GM23338 (cell line): ENCODE measurements around the gene RNF11. TPM values are rescaled to one million over a fixed set of nuclear protein-coding genes. Genes with fewer than 3 reads are reported as not detected.

ENCODE experiments used
- ATAC-seq: fragments of 200-7000 bp; cut with Tn5 transposase; 3 replicates; pipeline ENCODE4 v1.9.1; 2020
- DNase-seq: peaks from one replicate; pipeline ENCODE4 v3.0.0-alpha.2; 2015; ENCODE audit warnings: low spot score
- H2AFZ ChIP-seq: fragments of 200-600 bp; sonication (generic); 2 replicates; pipeline ENCODE4 v1.8.0; 2016; ENCODE audit warnings: antibody characterized with exemption, mild to moderate bottlenecking, moderate library complexity
- H3F3A ChIP-seq: fragments of 200-600 bp; sonication (generic); replicated peaks from 2 replicates; pipeline ENCODE4 v1.8.0; 2017; ENCODE audit warnings: antibody characterized with exemption, mixed run types, low read depth
- H3K27ac ChIP-seq: fragments of 200-600 bp; sonication (generic); 2 replicates; pipeline ENCODE4 v1.6.1; 2016; ENCODE audit warnings: low read depth
- H3K27me3 ChIP-seq: fragments of 200-600 bp; sonication (generic); 2 replicates; pipeline ENCODE4 v1.8.0; 2016; ENCODE audit warnings: mild to moderate bottlenecking, mixed run types, moderate library complexity; ENCODE audit not compliant: insufficient read depth
- H3K36me3 ChIP-seq: fragments of 200-600 bp; sonication (generic); 2 replicates; pipeline ENCODE4 v1.8.0; 2016; ENCODE audit warnings: mild to moderate bottlenecking; ENCODE audit not compliant: insufficient read depth
- H3K4me1 ChIP-seq: fragments of 200-600 bp; sonication (generic); 2 replicates; pipeline ENCODE4 v1.8.0; 2016; ENCODE audit warnings: mild to moderate bottlenecking, moderate library complexity; ENCODE audit not compliant: insufficient read depth
- H3K4me2 ChIP-seq: fragments of 200-600 bp; sonication (generic); 2 replicates; pipeline ENCODE4 v1.7.1; 2017; ENCODE audit warnings: mixed run types
- H3K4me3 ChIP-seq: fragments of 200-600 bp; sonication (generic); 2 replicates; pipeline ENCODE4 v1.6.1; 2016; ENCODE audit warnings: mixed run types
- H3K79me2 ChIP-seq: fragments of 200-600 bp; sonication (generic); replicated peaks from 2 replicates; pipeline ENCODE4 v1.8.0; 2017; ENCODE audit warnings: mild to moderate bottlenecking; ENCODE audit not compliant: insufficient read depth
- H3K9me2 ChIP-seq: fragments of 200-600 bp; sonication (generic); 2 replicates; pipeline ENCODE4 v1.8.0; 2017; ENCODE audit not compliant: insufficient read depth
- H4K20me1 ChIP-seq: fragments of 200-600 bp; sonication (generic); replicated peaks from 2 replicates; pipeline ENCODE4 v1.8.0; 2017; ENCODE audit warnings: mild to moderate bottlenecking; ENCODE audit not compliant: insufficient read depth
- H3K27ac Mint-ChIP-seq: 2 replicates; pipeline ENCODE4 v1.8.0; 2020; ENCODE audit warnings: inconsistent platforms, mild to moderate bottlenecking, moderate library complexity, mixed read lengths
- H3K27me3 Mint-ChIP-seq: 3 replicates; pipeline ENCODE4 v1.8.0; 2022; ENCODE audit warnings: low read depth, mild to moderate bottlenecking, moderate library complexity, mixed read lengths, inconsistent platforms; ENCODE audit not compliant: insufficient read depth, poor library complexity
- H3K36me3 Mint-ChIP-seq: 3 replicates; pipeline ENCODE4 v1.8.0; 2021; ENCODE audit warnings: low read depth, mild to moderate bottlenecking, inconsistent platforms, moderate library complexity, mixed read lengths
- H3K4me1 Mint-ChIP-seq: 3 replicates; pipeline ENCODE4 v1.8.0; 2020; ENCODE audit warnings: mild to moderate bottlenecking, inconsistent platforms, mixed read lengths
- H3K4me3 Mint-ChIP-seq: 3 replicates; pipeline ENCODE4 v1.8.0; 2021; ENCODE audit warnings: moderate library complexity, mild to moderate bottlenecking, inconsistent platforms, mixed read lengths
- H3K9me3 Mint-ChIP-seq: 3 replicates; pipeline ENCODE4 v1.8.0; 2020; ENCODE audit warnings: moderate library complexity, mild to moderate bottlenecking, inconsistent platforms, mixed read lengths
- CREB1 ChIP-seq: fragments of 250-450 bp; sonication (Bioruptor Pico); IDR thresholded peaks from 2 replicates; pipeline ENCODE4 v1.5.0; 2020; ENCODE audit warnings: low read depth, mild to moderate bottlenecking, moderate library complexity
- ETS1 ChIP-seq: IDR thresholded peaks from 2 replicates; pipeline ENCODE4 v1.6.1; 2016; ENCODE audit warnings: antibody characterized with exemption
- EZH2 ChIP-seq: fragments of 200-600 bp; sonication (generic); IDR thresholded peaks from one replicate; pipeline ENCODE4 v1.8.0; 2017; ENCODE audit warnings: antibody characterized with exemption, mild to moderate bottlenecking, low read depth; ENCODE audit not compliant: unreplicated experiment
- EZH2phosphoT487 ChIP-seq: fragments of 200-600 bp; sonication (generic); IDR thresholded peaks from one replicate; pipeline ENCODE4 v1.8.1; 2018; ENCODE audit warnings: antibody characterized with exemption; ENCODE audit not compliant: unreplicated experiment
- JUNB ChIP-seq: IDR thresholded peaks from one replicate; pipeline ENCODE4 v1.6.1; 2016; ENCODE audit warnings: antibody characterized with exemption; ENCODE audit not compliant: unreplicated experiment
- NANOG ChIP-seq: IDR thresholded peaks from 2 replicates; pipeline ENCODE4 v1.6.1; 2016; ENCODE audit warnings: antibody characterized with exemption, borderline replicate concordance
- POLR2AphosphoS5 ChIP-seq: IDR thresholded peaks from 2 replicates; pipeline ENCODE4 v1.6.1; 2016; ENCODE audit warnings: antibody characterized with exemption, low read depth
- STAT1 ChIP-seq: IDR thresholded peaks from one replicate; pipeline ENCODE4 v1.6.1; 2016; ENCODE audit warnings: antibody characterized with exemption; ENCODE audit not compliant: unreplicated experiment
- polyA plus RNA-seq: library from polyadenylated mRNA; unstranded; fragments of >200 nt; fragmentation: Nextera tagmentation; extraction: Ambion mirVana; gene quantifications from 2 replicates; pipeline ENCODE4 v1.2.1, GENCODE V29; 2016
- total RNA-seq: library from RNA; depleted of rRNA; stranded (reverse); fragments of >200 nt; shearing (Covaris generic); gene quantifications from 2 replicates; pipeline ENCODE4 v1.2.3, GENCODE V29; 2014

Gene RNF11
- total and polyA plus RNA-seq, 2 experiments from 2014 or later = 22.3 to 43.0 TPM

DNA sequence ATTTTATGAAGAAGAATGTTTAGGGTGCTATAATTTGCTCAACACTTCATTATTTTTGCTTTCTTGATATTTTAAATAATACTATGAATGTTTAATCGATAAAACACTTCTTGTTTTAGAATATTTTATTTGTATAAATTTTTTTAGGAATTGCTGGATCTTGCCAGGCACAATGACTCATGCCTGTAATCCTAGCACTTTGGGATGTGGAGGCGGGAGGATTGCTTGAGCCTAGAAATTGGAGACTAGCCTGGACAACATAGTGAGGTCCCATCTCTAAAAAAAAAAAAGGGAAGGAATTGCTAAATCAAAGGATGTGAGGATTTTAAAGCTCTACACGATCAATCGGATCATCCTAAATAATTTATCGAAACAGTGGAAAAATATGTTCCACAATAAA lies 17.6 kb downstream of the RNF11 start (continued):
- TF ChIP-seq ETS1 = no peak
- TF ChIP-seq EZH2phosphoT487 = no peak
- no peak for TF ChIP-seq POLR2AphosphoS5

DNA sequence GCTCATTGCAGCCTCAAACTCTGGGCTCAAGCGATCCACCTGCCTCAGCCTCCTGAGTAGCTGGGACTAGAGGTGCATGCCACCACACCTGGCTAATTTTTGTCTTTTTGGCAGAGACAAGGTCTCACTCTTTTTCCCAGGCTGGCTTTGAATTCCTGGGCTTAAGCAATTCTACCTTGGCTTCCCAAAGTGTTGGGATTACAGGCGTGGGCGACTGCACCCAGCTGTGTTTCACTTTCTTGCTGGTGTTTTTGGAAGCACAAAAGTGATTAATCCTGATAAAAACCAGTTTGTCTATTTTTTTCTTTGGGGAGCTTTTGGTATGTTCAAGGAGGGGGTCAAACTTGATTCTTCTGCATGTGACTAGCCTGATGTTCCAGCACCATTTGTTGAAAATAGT lies 19.3 kb downstream of the RNF11 start:
- no peak overlapping the region for H3K4me3 ChIP-seq
- no peaks in the 10 kb centered on the region for H3K27me3 ChIP-seq
- Mint-ChIP-seq H3K27ac (no peak overlapping the region), H3K27me3 (no peaks in the 10 kb centered on the region), H3K36me3 (no peaks in the 10 kb centered on the region), H3K4me3 (no peak overlapping the region), H3K9me3 (no peaks in the 10 kb centered on the region), H3K4me1 (no peaks in the 10 kb centered on the region; the same call in 2 of the 3 replicates)
- H3K27ac ChIP-seq = no peak overlapping the region
- H2AFZ ChIP-seq = no peak overlapping the region
- H3K79me2 ChIP-seq = peaks cover 98% of the 10 kb centered on the region
- DNase-seq (no peak), ATAC-seq (no peak)
- TF ChIP-seq CREB1 (CRISPR knock-in tag) (no peak), NANOG (no peak), STAT1 (no peak), POLR2AphosphoS5 (no peak), JUNB (no peak), EZH2 (no peak)
- no peaks in the 10 kb centered on the region for H3K36me3 ChIP-seq
- H3K4me2 ChIP-seq = no peak overlapping the region
- H4K20me1 ChIP-seq = peaks cover 36% of the 10 kb centered on the region
- H3K9me2 ChIP-seq = no peaks in the 10 kb centered on the region
- H3K4me1 ChIP-seq = no peaks in the 10 kb centered on the region
- no peaks in the 10 kb centered on the region for H3F3A ChIP-seq

GRCh38 chr1:51263147-51263877 lies 27.2 kb downstream of the RNF11 start:
- H3K36me3 ChIP-seq = no peaks in the 10 kb centered on the region
- H3K4me3 Mint-ChIP-seq = no peak overlapping the region
- H3K4me1 ChIP-seq = peaks cover 14% of the 10 kb centered on the region
- no peak for DNase-seq
- H3K4me1 Mint-ChIP-seq = peaks cover 25% of the 10 kb centered on the region
- no peak overlapping the region for H3K4me2 ChIP-seq
- ATAC-seq = no peak
- no peaks in the 10 kb centered on the region for H3K9me2 ChIP-seq
- no peaks in the 10 kb centered on the region for H3F3A ChIP-seq
- no peaks in the 10 kb centered on the region for H3K27me3 ChIP-seq
- no peak overlapping the region for H2AFZ ChIP-seq
- TF ChIP-seq EZH2 (no peak), JUNB (no peak), ETS1 (no peak)
- H3K27ac ChIP-seq = no peak overlapping the region
- peaks cover 26% of the 10 kb centered on the region for H4K20me1 ChIP-seq
- H3K79me2 ChIP-seq = peaks cover 83% of the 10 kb centered on the region
- no peak overlapping the region for H3K4me3 ChIP-seq
- peaks cover 3% of the 10 kb centered on the region for H3K27me3 Mint-ChIP-seq
- H3K36me3 Mint-ChIP-seq = no peaks in the 10 kb centered on the region
- no peaks in the 10 kb centered on the region for H3K9me3 Mint-ChIP-seq
- no peak overlapping the region; the same call in 1 of the 2 replicates for H3K27ac Mint-ChIP-seq
